Inferior parietal cortex (tissue), 1 donor: Measurements from ENCODE around the gene LPCAT3.

ENCODE experiments used
- DNase-seq: peaks from one replicate; pipeline ENCODE4 v3.0.0-alpha.2; 2016; ENCODE audit errors: extremely low spot score

Gene LPCAT3

GRCh38 chr12:6998715-6999451, 19.4 kb downstream of the LPCAT3 start:
- no peak for DNase-seq

- DNase-seq: no peak
These were observed 22.2 kb downstream of the LPCAT3 start for GRCh38 chr12:6996040-6996441.

- DNase-seq: no peak
These were observed 30.2 kb downstream of the LPCAT3 start for GRCh38 chr12:6987956-6988553.

GRCh38 chr12:6982532-6982931, 35.7 kb downstream of the LPCAT3 start:
- DNase-seq: no peak

GRCh38 chr12:6981152-6982052, 36.9 kb downstream of the LPCAT3 start:
- no peak for DNase-seq

GRCh38 chr12:6980740-6981139, 37.5 kb downstream of the LPCAT3 start:
- no peak for DNase-seq

GRCh38 chr12:6980075-6980474, 38.2 kb downstream of the LPCAT3 start:
- DNase-seq: no peak

- DNase-seq: no peak
These were observed 38.8 kb downstream of the LPCAT3 start for GRCh38 chr12:6979453-6979852.

GRCh38 chr12:6979021-6979420, 39.3 kb downstream of the LPCAT3 start:
- DNase-seq: no peak

GRCh38 chr12:6978611-6979011, 39.7 kb downstream of the LPCAT3 start:
- no peak for DNase-seq

- no peak for DNase-seq
These were observed 40.1 kb downstream of the LPCAT3 start for GRCh38 chr12:6978188-6978587.

GRCh38 chr12:6977653-6978052, 40.6 kb downstream of the LPCAT3 start:
- DNase-seq: no peak

- no peak for DNase-seq
These were observed 42.8 kb downstream of the LPCAT3 start for GRCh38 chr12:6975297-6976032.

- DNase-seq: no peak
These were observed 44.1 kb downstream of the LPCAT3 start for GRCh38 chr12:6974180-6974579.

GRCh38 chr12:6970096-6970527, 48.2 kb downstream of the LPCAT3 start:
- no peak for DNase-seq

- no peak for DNase-seq
These were observed 49.9 kb downstream of the LPCAT3 start for GRCh38 chr12:6968426-6968825.

GRCh38 chr12:6967651-6968100, 50.6 kb downstream of the LPCAT3 start:
- no peak for DNase-seq

GRCh38 chr12:6966351-6966750, 51.9 kb downstream of the LPCAT3 start:
- no peak for DNase-seq

- DNase-seq: no peak
These were observed 52.6 kb downstream of the LPCAT3 start for GRCh38 chr12:6965714-6966113.

- peak; percentile 83 for DNase-seq
These were observed 53.1 kb downstream of the LPCAT3 start for GRCh38 chr12:6965026-6965661.

- no peak for DNase-seq
These were observed 53.7 kb downstream of the LPCAT3 start for GRCh38 chr12:6964605-6965025.
